SK-N-SH treated with all-trans-retinoic acid at 6 μM for 48 hours (cell line): Measurements from ENCODE around the gene ZNF462.

ENCODE experiments used
- ARNTL ChIP-seq: fragments of 450-650 bp; formaldehyde crosslinking; IDR thresholded peaks from 2 replicates; pipeline ENCODE4 v1.5.0; 2020; ENCODE audit warnings: low read depth, mild to moderate bottlenecking, moderate library complexity, borderline replicate concordance
- RARB ChIP-seq: fragments of 250-450 bp; sonication (Bioruptor Pico); IDR thresholded peaks from 2 replicates; pipeline ENCODE4 v1.8.0; 2021; ENCODE audit warnings: mild to moderate bottlenecking, moderate library complexity
- ZC3H10 ChIP-seq: fragments of 250-450 bp; sonication (Bioruptor Pico); IDR thresholded peaks from 2 replicates; pipeline ENCODE4 v1.5.1; 2021; ENCODE audit warnings: mild to moderate bottlenecking, moderate library complexity
- ZFP3 ChIP-seq: fragments of 250-450 bp; sonication (Bioruptor Pico); IDR thresholded peaks from 2 replicates; pipeline ENCODE4 v1.5.0; 2020; ENCODE audit warnings: mild to moderate bottlenecking, moderate library complexity
- ZFP30 ChIP-seq: fragments of 450-650 bp; formaldehyde crosslinking; IDR thresholded peaks from 2 replicates; pipeline ENCODE4 v1.5.0; 2022; ENCODE audit warnings: mild to moderate bottlenecking, moderate library complexity
- ZNF565 ChIP-seq: fragments of 450-650 bp; formaldehyde crosslinking; conservative IDR thresholded peaks from 2 replicates; pipeline ENCODE4 v1.5.0; 2020; ENCODE audit warnings: low read depth, mild to moderate bottlenecking, moderate library complexity
- TF ChIP-seq, protein P1 (sequence below): fragments of 250-450 bp; sonication (Bioruptor Pico); IDR thresholded peaks from 2 replicates; pipeline ENCODE4 v1.5.1; 2021; ENCODE audit warnings: mild to moderate bottlenecking, moderate library complexity
- TF ChIP-seq, protein P2 (sequence below): fragments of 250-450 bp; sonication (Bioruptor Pico); IDR thresholded peaks from 2 replicates; pipeline ENCODE4 v1.8.0; 2020; ENCODE audit warnings: mild to moderate bottlenecking, moderate library complexity, borderline replicate concordance
- TF ChIP-seq, protein P3 (sequence below): fragments of 250-450 bp; sonication (Bioruptor Pico); IDR thresholded peaks from 2 replicates; pipeline ENCODE4 v1.5.1; 2020; ENCODE audit warnings: low read depth, mild to moderate bottlenecking, moderate library complexity

DNA sequence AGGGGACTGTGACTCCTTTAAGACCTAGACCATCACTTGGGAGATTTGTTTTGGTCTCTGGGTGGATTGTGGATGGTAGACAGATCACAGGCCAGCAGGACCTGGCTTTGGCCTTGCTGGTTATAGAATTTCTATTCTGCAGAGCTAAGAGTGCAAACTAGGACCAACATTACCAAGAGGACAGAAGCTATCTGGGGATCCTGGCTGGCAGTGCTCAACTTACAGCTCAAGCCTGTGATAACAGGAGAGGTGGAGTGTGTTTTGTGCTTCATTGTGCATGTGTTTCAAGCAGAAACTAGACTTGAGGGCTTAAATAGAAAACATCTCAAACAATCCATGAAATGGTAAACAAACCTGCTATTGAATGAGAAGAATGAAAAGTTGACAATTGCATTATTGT, 106.7 kb downstream of the ZNF462 start:
- TF ChIP-seq ARNTL (CRISPR knock-in tag), result no peak
- TF ChIP-seq, protein P1, sequence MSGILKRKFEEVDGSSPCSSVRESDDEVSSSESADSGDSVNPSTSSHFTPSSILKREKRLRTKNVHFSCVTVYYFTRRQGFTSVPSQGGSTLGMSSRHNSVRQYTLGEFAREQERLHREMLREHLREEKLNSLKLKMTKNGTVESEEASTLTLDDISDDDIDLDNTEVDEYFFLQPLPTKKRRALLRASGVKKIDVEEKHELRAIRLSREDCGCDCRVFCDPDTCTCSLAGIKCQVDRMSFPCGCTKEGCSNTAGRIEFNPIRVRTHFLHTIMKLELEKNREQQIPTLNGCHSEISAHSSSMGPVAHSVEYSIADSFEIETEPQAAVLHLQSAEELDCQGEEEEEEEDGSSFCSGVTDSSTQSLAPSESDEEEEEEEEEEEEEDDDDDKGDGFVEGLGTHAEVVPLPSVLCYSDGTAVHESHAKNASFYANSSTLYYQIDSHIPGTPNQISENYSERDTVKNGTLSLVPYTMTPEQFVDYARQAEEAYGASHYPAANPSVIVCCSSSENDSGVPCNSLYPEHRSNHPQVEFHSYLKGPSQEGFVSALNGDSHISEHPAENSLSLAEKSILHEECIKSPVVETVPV (CRISPR knock-in tag), result no peak
- no peak for TF ChIP-seq ZFP30
- no peak for TF ChIP-seq ZFP3 (CRISPR knock-in tag)
- no peak for TF ChIP-seq RARB (CRISPR knock-in tag)
- TF ChIP-seq, protein P2, sequence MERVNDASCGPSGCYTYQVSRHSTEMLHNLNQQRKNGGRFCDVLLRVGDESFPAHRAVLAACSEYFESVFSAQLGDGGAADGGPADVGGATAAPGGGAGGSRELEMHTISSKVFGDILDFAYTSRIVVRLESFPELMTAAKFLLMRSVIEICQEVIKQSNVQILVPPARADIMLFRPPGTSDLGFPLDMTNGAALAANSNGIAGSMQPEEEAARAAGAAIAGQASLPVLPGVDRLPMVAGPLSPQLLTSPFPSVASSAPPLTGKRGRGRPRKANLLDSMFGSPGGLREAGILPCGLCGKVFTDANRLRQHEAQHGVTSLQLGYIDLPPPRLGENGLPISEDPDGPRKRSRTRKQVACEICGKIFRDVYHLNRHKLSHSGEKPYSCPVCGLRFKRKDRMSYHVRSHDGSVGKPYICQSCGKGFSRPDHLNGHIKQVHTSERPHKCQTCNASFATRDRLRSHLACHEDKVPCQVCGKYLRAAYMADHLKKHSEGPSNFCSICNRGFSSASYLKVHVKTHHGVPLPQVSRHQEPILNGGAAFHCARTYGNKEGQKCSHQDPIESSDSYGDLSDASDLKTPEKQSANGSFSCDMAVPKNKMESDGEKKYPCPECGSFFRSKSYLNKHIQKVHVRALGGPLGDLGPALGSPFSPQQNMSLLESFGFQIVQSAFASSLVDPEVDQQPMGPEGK (CRISPR knock-in tag), result no peak
- TF ChIP-seq, protein P3, sequence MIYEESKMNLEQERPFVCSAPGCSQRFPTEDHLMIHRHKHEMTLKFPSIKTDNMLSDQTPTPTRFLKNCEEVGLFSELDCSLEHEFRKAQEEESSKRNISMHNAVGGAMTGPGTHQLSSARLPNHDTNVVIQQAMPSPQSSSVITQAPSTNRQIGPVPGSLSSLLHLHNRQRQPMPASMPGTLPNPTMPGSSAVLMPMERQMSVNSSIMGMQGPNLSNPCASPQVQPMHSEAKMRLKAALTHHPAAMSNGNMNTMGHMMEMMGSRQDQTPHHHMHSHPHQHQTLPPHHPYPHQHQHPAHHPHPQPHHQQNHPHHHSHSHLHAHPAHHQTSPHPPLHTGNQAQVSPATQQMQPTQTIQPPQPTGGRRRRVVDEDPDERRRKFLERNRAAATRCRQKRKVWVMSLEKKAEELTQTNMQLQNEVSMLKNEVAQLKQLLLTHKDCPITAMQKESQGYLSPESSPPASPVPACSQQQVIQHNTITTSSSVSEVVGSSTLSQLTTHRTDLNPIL (CRISPR knock-in tag), result no peak
- no peak for TF ChIP-seq ZC3H10 (CRISPR knock-in tag)
- no peak for TF ChIP-seq ZNF565 (CRISPR knock-in tag)
